HG03521 (cell line): ENCODE data around the gene JMJD8.
A peak's percentile ranks its signal among the peaks of the same experiment; 100 is the strongest.

Source experiments
- ATAC-seq: cut with Tn5 transposase; IDR thresholded peaks from one replicate; pipeline ENCODE4 v1.9.1; 2021; ENCODE audit warnings: mild to moderate bottlenecking, moderate library complexity; ENCODE audit not compliant: unreplicated experiment

JMJD8 gene

DNA sequence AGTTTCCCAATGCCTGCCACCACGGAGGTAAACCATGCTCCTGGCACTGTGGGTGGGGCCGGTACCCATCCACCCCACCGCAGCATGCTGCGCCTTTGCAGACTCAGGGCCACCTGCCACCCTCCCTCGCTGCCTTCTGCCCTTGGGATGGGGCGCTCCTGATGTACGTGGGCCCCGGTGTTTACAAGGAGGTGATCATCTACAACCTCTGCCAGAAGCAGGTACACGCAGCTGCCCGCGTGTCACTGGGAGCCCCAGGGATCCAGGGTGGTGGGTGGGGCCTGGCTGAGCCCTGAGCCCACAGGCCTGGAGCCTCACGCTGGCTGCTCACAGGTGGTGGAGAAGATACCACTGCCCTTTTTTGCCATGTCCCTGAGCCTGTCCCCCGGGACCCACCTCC lies 17.6 kb downstream of the JMJD8 start:
- no peak for ATAC-seq

DNA sequence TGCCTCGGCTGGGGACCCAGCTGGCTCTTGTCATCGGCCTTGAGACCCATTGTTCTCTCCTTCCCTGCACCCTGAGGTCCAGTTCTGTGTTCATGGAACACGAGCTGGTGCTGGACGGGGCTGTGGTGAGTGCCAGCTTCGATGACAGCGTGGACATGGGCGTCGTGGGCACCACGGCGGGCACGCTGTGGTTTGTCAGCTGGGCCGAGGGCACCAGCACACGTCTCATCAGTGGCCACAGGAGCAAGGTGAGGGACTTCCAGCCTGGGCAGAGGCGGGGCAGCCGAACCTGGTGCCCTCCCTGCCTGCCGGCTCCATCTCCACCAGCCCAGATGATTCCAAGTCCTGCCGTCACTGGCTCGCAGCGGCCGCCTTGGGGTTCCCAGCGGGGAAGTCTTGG lies 21.5 kb downstream of the JMJD8 start:
- ATAC-seq, result no peak

DNA sequence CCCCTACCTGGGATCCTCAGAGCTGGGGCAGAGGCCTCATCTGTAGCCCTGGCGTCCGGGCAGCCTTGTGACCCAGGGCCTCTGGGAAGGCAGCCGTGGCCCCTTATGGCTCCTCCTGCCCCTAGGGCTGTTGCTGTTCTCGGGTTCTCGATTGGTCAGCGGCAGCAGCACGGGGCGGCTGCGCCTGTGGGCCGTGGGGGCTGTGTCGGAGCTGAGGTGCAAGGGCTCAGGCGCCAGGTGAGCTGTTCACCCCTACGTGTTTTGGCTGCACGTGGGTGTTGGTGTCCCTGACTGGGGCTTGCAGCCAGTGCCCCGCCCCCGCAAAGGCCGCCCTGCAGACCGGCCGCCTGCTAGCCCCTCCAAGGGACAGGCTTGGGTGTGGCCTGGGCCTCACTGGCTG lies 22.0 kb downstream of the JMJD8 start:
- ATAC-seq, result no peak

DNA sequence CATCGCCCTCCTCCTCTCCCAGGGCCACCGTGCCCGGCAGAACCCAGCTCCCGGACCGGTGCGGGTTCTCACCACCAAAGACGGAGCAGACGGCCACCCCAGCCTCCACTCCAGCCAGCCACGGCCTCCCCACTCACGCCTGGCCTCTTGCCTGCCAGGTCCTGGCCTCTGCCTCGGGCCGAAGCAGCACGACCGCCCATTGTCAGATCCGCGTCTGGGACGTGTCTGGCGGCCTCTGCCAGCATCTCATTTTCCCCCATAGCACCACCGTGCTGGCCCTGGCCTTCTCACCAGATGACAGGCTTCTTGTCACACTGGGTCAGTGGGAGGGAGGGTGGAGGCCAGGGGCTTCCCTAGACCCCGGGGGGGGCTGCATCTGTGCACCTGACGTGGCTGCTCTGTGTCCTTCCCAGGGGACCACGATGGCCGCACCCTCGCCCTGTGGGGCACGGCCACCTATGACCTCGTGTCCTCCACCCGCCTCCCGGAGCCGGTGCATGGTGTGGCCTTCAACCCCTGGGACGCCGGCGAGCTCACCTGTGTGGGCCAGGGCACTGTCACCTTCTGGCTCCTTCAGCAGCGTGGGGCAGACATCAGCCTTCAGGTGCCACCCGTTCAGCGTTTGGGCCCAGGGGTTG lies 22.8 kb downstream of the JMJD8 start:
- ATAC-seq, result peak; percentile 12

DNA sequence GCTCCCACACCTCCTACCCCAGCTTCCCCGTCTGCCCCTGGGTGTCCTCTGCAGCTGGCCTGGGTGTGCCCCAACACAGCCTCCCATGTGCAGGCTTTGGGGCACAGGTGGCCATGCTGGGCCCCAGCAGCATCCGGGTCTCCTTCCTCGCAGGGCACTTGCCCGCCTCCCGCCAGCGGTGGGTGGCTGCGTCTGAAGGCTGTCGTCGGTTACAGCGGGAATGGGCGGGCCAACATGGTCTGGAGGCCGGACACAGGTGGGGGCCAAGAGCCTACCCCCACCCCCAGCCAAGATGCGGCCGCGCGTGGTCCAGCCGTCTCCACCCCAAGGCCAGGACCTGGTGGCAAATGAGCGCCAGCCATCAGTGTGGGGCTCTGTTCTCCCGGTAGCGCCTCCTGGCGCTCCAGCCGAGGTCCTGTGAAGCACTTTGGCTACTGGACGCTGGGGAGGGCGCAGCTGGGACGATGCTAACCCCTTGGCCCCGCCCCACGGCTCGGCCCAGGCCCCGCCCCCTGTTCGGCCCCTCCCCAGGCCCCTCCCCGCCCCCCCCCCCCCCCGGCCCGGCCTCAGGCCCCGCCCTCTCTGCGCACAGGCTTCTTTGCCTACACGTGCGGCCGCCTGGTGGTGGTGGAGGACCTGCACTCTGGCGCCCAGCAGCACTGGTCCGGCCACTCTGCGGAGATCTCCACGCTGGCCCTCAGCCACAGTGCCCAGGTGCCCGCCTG lies 23.5 kb downstream of the JMJD8 start:
- ATAC-seq, result peak; percentile 47

DNA sequence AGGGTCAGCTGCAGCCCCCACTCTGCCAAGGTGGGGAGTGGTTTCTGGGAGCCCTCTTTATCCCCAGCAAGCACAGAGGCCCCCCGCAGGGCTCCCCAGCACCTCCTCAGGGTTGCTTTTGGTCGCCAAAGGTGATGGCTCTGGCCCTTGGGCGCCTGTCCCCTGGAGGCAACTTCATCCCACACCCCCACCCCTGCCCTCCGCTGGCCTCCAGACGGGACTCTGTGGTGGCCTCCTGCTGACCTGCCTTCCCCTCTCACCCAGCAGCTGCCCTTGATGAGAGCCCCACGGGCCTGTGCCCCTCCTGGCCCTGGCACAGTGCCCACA lies 24.0 kb downstream of the JMJD8 start:
- no peak for ATAC-seq

DNA sequence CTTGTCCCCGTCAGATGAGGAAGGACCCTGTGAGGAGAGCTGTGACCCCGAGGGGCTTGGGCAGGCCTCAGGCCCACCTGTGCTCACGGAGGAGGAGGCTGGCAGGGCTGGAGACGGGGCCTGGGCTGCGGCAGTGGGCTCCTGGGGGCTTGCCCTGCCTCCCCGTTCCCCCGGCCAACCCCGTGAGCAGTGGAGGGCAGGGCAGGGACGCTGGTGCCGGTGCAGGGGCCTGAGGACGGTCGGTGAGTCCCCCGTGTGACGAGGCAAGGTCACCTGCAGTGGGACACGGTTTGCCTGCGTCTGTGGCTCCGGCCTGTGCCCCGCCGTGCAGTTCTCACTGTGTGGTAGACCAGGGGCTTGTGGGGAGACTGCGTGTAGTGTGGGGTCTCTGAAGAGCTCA lies 24.5 kb downstream of the JMJD8 start:
- no peak for ATAC-seq

DNA sequence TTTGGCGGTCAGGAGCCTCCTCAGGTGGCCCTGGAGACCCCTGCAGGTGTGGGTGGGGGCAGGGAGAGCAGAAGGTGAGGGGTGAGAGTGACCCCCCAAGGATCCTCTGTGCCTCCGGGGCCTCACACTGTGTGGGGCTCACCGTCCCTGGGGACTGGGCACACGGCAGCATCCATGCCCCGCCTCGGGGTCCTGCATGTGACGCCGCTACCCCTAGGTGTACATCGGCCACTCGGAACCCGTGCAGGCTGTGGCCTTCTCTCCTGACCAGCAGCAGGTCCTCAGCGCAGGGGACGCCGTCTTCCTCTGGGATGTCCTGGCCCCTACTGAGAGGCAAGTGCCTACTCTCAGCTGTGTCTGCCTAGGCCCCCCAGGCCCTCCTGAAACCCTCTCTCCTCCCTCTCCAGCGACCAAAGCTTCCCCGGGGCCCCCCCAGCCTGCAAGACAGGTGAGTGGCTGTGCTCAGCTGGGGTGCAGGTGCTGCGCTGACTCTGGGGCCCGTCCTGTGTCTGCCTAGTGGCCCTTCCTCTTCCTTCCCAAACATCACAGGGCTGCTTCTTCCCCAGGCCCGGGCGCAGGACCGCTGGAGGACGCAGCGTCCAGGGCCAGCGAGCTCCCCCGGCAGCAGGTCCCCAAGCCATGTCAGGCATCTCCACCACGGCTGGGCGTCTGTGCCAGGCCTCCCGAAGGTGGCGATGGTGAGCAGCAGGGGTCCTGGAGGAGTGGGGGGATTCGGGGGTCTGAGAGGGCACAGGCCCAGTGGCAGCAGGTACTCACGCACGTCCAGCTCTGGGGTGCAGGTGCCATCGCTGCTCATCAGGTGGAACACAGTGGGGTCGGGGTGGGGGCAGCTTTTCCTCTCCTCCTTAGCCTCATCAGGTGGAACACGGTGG lies 25.2 kb downstream of the JMJD8 start:
- no peak for ATAC-seq

DNA sequence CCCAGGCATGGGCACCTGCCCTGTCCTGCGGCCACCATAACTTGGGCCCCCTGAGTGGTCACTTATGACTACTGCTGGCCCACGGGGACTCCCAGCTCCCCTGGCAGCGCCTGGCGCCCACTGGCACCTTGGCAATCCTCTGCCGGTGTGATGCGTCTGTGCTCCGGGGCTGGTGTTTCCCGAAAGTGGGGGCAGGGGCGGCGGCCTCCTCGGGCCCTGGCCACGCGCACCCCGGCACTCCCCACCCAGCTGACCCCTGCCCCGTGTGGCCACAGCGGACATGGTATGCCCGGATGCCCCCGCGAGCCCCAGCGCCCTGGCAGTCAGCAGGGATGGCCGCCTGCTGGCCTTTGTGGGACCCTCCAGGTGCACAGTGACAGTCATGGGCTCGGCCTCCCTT lies 26.6 kb downstream of the JMJD8 start:
- ATAC-seq, result no peak

DNA sequence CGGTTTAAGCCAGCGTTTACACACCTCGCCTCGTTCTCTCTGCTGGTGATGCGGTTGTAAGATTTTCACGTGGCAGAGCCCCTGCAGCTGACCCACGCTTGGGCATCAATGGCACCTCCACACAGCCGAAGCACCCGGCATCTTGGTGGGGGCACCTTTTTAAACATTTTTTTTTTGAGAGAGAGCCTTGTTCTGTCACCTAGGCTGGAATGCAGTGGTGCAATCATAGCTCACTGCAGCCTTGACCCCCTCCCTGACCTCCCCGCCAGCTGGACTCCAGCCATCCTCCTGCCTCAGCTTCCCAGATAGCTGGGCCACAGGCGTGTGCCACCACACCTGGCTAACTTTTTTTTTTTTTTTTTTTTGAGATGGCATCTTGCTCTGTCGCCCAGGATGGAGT lies 30.1 kb downstream of the JMJD8 start:
- ATAC-seq, result no peak

DNA sequence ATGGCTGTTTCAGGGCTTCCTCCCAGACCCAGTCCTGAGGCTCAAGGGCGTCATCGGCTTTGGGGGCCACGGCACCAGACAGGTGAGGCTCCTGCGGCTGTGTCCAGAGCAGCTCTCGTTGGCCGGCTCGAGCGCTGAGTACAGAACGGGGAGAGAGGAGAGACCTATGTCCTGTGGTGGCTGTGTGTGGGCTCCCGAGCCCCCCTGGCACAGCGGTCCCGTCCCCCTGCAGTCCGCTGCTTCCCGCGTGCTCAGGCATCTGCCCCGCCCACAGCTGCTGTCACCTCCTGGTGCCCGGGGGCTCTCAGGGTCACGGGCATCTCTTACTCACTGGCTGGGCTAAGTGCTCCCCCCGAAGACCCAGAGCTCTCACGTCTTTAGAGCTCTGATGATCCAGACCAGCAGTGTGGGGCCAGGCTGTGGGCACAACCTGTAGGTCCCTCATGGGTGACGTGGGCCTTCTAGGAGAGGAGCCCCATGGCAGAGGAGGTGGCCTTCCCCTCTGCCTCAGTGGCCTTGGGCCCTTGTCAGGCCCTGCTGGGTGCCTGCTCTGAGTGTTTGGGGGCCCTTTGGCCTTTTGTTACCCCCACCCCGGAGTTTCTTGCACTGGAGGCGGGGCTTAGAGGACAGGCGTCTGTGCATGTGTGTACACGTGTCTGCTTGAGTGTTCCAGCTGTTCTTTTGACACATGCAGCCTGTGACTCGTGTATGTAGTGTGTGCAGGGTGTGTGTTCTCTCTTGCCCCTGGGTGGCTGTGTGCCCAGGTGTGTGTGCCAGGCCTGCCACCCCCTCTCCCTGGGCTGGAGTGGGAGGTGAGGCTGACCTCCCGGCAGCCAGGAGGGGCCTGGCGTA lies 31.5 kb downstream of the JMJD8 start:
- no peak for ATAC-seq

DNA sequence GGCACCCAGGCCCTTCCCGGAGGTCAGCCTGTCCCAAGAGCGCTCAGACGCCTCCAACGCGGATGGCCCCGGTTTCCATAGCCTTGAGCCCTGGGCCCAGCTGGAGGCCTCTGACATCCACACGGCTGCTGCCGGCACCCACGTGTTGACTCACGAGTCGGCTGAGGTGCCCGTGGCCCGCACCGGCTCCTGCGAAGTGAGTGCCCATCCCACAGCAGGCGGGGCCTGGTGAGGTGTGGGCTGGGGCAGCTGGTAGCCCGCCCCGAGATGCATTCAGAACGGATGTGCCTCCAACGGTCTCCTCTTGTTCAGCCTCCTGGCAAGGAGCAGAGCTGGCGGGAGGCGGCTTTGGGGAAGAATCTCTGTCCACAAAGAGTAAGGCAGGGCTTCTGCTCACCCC lies 32.3 kb downstream of the JMJD8 start:
- no peak for ATAC-seq

DNA sequence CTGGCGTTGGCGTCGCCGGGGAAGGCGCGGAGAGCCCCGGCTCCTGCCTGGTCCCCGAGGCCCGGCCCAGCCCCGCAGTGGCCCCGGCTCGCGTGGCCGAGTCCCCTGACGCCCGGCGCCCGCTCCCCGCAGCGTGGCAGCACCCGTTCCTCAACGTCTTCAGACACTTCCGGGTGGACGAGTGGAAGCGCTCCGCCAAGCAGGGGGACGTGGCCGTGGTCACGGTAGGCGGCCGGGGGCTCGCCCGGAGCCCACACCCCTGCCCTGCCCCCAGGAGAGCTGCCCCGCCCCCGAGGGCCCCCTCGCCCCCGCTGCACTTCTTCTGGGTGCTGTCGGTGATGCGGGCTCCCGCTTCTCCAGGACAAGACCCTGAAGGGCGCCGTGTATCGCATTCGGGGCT lies 34.5 kb downstream of the JMJD8 start:
- peak; percentile 6 for ATAC-seq

DNA sequence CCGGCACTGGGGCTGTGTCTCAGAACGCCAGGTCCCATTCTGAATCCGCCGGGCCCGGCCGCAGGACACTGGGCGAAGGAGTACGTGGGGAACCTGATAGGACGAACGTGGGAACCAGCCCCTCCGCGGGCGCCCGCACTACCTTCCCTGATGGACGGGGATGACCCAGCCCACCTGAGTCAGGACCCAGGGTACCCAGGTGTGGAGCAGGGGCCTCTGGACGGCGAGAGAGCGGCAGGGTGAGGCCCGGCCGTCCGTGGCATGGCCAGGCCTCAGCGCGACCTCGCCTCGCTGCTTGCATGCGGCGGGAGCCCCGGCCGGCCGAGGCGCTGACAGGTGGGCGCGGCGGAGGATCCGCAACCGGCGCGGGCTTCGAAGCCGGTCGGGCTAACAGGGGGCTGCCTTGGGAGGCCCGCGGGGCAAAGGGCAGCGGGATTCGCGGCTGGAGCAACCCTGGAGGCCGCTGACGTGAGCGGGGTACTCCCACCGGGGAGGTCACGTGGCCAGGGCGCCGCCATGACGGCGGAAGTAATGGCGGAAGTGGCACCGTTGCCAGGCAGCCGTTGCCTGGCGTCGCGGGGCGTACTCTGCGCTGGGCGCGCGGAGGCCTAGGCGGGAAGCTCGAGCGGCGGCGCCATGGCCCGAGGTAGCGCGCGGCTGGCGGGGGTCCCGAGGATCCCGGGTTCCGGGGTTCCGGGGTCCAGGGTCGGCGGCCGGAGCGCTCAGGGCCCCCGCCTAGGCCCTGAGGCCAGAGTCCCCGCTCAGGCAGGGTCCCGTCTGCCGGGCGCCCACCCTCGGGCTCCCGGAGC lies 35.1 kb downstream of the JMJD8 start, which contains the start of gene WDR90:
WDR90 (plus strand) TSS at position 585 of the 809 bp plus-strand sequence; CDS start at position 637, 52 bp downstream.
- ATAC-seq, result peak; percentile 72

DNA sequence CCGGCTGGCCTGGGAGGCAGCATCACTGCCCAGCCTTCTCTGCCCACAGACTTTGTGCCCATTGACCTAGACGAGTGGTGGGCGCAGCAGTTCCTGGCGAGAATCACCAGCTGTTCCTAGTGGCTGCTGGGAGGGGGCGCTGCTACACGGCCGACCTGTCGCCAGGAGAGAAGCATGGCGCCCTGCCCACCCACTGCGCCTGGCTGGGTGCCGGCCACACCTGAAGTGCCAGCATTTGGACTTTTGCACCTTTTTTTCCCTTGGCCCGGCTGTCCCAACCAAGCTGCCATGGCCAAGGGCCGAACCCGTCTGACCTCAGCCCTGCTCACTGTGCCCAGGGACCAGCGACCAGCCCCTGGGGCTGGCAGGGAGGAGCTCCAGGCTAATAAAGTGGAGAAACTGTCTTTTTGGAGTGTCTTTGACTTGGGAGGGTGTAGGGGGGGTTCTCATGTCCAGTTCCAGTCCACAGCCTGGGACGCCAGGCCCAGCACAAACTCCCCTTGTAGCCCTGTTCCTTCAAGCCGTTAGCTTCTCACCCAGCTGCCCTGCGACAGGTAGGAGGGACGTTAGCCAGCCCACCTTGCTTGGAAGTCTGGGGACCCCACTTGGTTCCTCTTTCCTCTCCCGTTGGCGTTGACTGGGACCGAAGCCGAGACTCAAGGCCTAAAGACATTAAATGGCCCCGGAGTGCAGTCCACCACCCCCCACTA lies 35.9 kb downstream of the JMJD8 start:
- ATAC-seq, result no peak

DNA sequence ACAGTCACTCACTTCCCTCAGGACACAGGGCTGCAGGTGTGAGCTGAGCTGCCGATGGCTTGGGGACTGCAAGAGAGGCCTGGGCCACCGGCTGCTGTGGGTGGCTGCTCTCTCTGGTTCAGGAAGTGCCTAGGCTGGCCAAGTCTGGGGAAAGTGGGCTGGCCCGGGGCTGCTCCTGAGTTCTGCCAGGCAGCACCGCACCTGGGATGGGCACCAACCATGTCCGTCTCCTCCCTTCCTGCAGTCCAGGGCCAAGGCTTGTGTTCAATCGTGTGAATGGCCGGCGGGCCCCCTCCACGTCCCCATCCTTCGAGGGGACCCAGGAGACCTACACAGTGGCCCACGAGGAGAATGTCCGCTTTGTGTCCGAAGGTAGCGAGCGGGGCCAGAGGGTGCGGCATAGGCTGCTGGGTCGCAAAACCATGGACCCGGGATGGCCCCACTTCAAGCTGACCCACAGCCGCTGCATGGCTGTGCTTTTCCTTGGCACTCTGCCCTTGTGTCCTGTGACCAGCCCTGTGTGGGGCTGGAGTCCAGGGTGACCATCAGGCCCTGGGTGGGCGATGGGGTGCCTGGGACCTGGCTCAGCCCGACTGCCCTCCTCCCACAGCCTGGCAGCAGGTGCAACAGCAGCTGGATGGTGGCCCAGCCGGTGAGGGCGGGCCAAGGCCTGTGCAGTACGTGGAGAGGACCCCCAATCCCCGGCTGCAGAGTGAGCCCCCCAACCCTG lies 36.8 kb downstream of the JMJD8 start:
- ATAC-seq, result no peak

DNA sequence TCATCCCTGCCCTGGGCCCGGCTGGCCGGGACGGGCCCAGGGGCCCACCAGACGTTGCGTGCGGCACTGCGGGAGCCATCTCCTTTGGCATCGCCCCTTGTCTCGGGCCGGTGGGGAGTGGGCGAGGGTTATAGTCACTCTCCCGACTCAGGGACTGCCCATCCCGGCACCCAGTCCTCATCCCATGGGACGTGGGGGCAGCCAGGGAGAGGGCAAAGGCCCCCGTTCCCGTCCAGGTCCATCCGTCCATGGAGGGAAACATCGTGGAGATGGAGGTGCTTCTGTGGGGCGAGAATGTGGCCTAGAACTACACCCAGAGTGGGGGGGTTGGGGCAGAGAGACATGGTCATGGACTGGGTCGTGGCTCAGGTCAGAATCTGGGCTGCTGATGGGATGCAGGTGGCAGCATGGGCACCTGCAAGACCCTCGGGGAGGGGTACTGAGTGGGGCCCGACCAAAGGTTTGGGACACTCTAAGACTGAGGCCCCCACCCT lies 37.4 kb downstream of the JMJD8 start:
- no peak for ATAC-seq

DNA sequence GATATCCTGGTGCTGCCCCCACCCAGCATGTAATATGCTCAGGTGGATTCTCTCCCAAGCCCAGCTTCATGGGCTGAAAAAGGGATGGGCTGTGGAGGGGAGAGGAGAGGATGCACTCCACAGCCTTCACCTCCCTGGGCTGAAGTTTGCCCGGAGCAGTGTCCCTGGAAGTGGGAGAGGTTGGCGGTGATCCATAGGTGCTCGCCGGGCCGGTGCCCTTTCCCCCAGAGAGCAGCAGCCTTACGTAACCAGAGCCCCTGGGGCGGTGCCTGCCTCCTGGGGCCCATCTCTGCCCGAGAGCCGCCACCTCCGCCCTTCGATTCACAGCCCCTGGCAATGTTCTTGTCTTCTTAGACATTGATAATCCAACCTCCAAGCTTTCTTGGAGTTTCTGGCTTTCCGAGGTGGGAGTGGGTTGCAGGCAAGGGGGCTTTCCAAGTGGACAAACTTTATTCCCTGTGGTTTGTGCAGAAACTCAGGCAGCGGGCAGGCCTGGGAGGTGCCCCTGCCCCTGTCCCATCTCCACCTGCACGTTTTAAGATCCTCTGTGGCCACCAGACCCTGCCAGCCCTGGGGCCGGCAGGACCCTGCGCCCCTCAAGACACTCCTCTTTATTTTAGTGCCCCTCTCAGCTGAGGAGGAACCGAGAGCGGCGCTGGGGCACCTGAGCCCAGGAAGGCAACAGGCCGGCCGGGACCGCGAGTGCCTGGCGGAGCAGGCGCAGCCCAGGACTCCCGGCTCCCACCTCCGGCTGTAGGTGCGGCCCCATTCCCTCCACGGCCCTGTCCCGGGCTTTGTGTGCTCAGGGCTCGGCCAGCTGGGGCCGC lies 38.1 kb downstream of the JMJD8 start:
- no peak for ATAC-seq
